HepG2 (cell line): ENCODE measurements around the gene LCE2A. TPM values are rescaled to one million over a fixed set of nuclear protein-coding genes. Genes with fewer than 3 reads are reported as not detected.

Source experiments
- ATAC-seq: fragments of 200-7000 bp; cut with Tn5 transposase; 3 replicates; pipeline ENCODE4 v1.9.1; 2020; ENCODE audit warnings: mild to moderate bottlenecking, moderate library complexity
- BruUV-seq: library from RNA; stranded (reverse); fragments of 400-500 nt; replicated peaks from 2 replicates; lab custom pipeline; 2021; lab: Mats Ljungman, UMichigan
- CTCF ChIA-PET: fragments of 300-600 bp; formaldehyde crosslinking; extraction: SDS; loops from one replicate; lab custom pipeline; 2021; ENCODE audit warnings: low total read pairs, inconsistent platforms, low intra/inter-chr PET ratio; lab: Yijun Ruan, JAX
- POLR2A ChIA-PET: fragments of 350-600 bp; sonication (Branson Sonifier 250); formaldehyde crosslinking; loops from one replicate; lab custom pipeline; 2020; ENCODE audit warnings: antibody characterized with exemption, inconsistent platforms; lab: Yijun Ruan, JAX
- DNase-seq: peaks from one replicate; pipeline ENCODE4 v3.0.0-alpha.2; 2015; ENCODE audit warnings: low spot score
- FAIRE-seq: peaks from 3 replicates; lab custom pipeline; 2011; peaks lifted over from hg19 to GRCh38; lab: Jason Lieb, UNC
- H2AFZ ChIP-seq: one replicate; pipeline ENCODE4 v1.6.1; 2011; ENCODE audit warnings: low read length, inconsistent platforms
- H3K27ac ChIP-seq: fragments of 300-600 bp; 3 replicates; pipeline ENCODE4 v1.8.0; 2011; ENCODE audit warnings: mixed run types, mild to moderate bottlenecking, mixed read lengths, low read length, inconsistent platforms; ENCODE audit not compliant: insufficient read depth; ENCODE audit errors: extremely low read length
- H3K27me3 ChIP-seq, 2 experiments: fragments of 200-600 bp in 1 of 2; 2 replicates in 1 of 2; 3 replicates in 1 of 2; pipeline versions ENCODE4 v1.6.0 to v1.8.0; 2011; ENCODE audit warnings: low read length in 2 of 2, mild to moderate bottlenecking in 2 of 2, moderate library complexity in 2 of 2, inconsistent platforms in 1 of 2; ENCODE audit not compliant: insufficient read depth in 2 of 2, control insufficient read depth in 1 of 2
- H3K36me3 ChIP-seq, 2 experiments: fragments of 200-600 bp in 1 of 2; replicated peaks in 1 of 2; 2 replicates in 1 of 2; 3 replicates in 1 of 2; pipeline versions ENCODE4 v1.5.1 to v1.8.0; 2011; ENCODE audit warnings: low read length in 2 of 2, inconsistent platforms in 1 of 2; ENCODE audit not compliant: insufficient read depth in 2 of 2, control insufficient read depth in 1 of 2
- H3K4me1 ChIP-seq: 2 replicates; pipeline ENCODE4 v1.5.1; 2012; ENCODE audit warnings: low read length, inconsistent platforms; ENCODE audit not compliant: insufficient read depth
- H3K4me2 ChIP-seq: 2 replicates; pipeline ENCODE4 v1.6.0; 2011; ENCODE audit warnings: low read depth, low read length, inconsistent platforms
- H3K4me3 ChIP-seq, 3 experiments: fragments of 200-600 bp in 1 of 3; sonication (generic), shearing (Covaris generic) in 1 of 3; replicated peaks in 1 of 3; 2 replicates each; pipeline ENCODE4 v1.5.1; 2011 to 2016; ENCODE audit warnings: low read length in 3 of 3, inconsistent platforms in 2 of 3, low read depth in 2 of 3, mild to moderate bottlenecking in 2 of 3, control low read depth in 1 of 3, mixed read lengths in 1 of 3; ENCODE audit not compliant: insufficient read depth in 1 of 3
- H3K79me2 ChIP-seq: one replicate; pipeline ENCODE4 v1.6.1; 2011; ENCODE audit warnings: low read length, inconsistent platforms; ENCODE audit not compliant: insufficient read depth
- H3K9ac ChIP-seq: 2 replicates; pipeline ENCODE4 v1.6.0; 2011; ENCODE audit warnings: mild to moderate bottlenecking, low read depth, low read length, inconsistent platforms; ENCODE audit not compliant: insufficient read depth
- H3K9me3 ChIP-seq: 2 replicates; pipeline ENCODE4 v1.5.1; 2012; ENCODE audit warnings: mild to moderate bottlenecking, low read length
- H4K20me1 ChIP-seq: 2 replicates; pipeline ENCODE4 v1.6.0; 2011; ENCODE audit warnings: inconsistent platforms, mild to moderate bottlenecking, low read length, moderate library complexity; ENCODE audit not compliant: insufficient read depth
- GABPA ChIP-seq, 2 experiments: IDR thresholded peaks; 2 replicates each; pipeline ENCODE4 v1.6.1; 2011 to 2016; ENCODE audit warnings: low read depth in 2 of 2, low read length in 1 of 2, missing biosample characterization in 1 of 2, missing genetic modification characterization in 1 of 2
- GATA4 ChIP-seq: sonication (generic); IDR thresholded peaks from 2 replicates; pipeline ENCODE4 v1.6.1; 2016; ENCODE audit warnings: antibody characterized with exemption, low read depth, borderline replicate concordance
- HMG20B ChIP-seq: conservative IDR thresholded peaks from 2 replicates; pipeline ENCODE4 v1.6.1; 2016; ENCODE audit warnings: missing genetic modification reagents, missing compliant biosample characterization
- RNF2 ChIP-seq: fragments of 450-650 bp; conservative IDR thresholded peaks from 2 replicates; pipeline ENCODE4 v1.6.1; 2016; ENCODE audit warnings: low read depth
- STAG1 ChIP-seq: sonication (generic); formaldehyde crosslinking; IDR thresholded peaks from 2 replicates; pipeline ENCODE4 v1.4.0; 2020; ENCODE audit warnings: missing genetic modification reagents
- ZNF282 ChIP-seq: fragments of 450-650 bp; IDR thresholded peaks from 2 replicates; pipeline ENCODE4 v1.6.1; 2018; ENCODE audit not compliant: partially characterized antibody
- WGBS: methylation state at CpG from one replicate; pipeline ENCODE4 v1.1.6; 2017; ENCODE audit warnings: low lambda C conversion rate; 5-methylcytosine and 5-hydroxymethylcytosine counted together
- in situ Hi-C: cut with HindIII; loops from 2 replicates; pipeline ENCODE4 v1.10.0; 2017; ENCODE audit warnings: low pct_unique_long_range_greater_than_20kb; ENCODE audit not compliant: extremely low pct_ligation_motif_present
- intact Hi-C: fragments of 100-400 bp; cut with micrococcal nuclease; formaldehyde crosslinking; loops from one replicate; pipeline ENCODE4 v1.10.0; 2022; ENCODE audit not compliant: unreplicated experiment
- polyA plus RNA-seq, 8 experiments: library from polyadenylated mRNA; depleted of rRNA in 3 of 8; stranded (reverse) in 7 of 8; unstranded in 1 of 8; fragments of >200 nt; fragmentation: Illumina TruSeq in 4 of 8; extraction: Trizol in 4 of 8; gene quantifications; 2 replicates each; pipeline versions ENCODE4 v1.2.1 to v1.2.3, GENCODE V29; 2011 to 2016; ENCODE audit warnings: low read depth in 4 of 8, missing spikeins in 1 of 8, mixed read lengths in 1 of 8; ENCODE audit not compliant: insufficient read depth in 1 of 8
- total RNA-seq, 5 experiments: library from RNA; depleted of rRNA; stranded (reverse); fragments of >200 nt; fragmentation: Illumina TruSeq; extraction: Trizol; gene quantifications; 2 replicates each; pipeline ENCODE4 v1.2.3, GENCODE V29; 2016; ENCODE audit warnings: low read depth in 1 of 5
- TF ChIP-seq, protein P1 (sequence below): sonication (generic); formaldehyde crosslinking; IDR thresholded peaks from 2 replicates; pipeline ENCODE4 v1.5.1; 2020; ENCODE audit warnings: mild to moderate bottlenecking, missing genetic modification reagents, moderate library complexity
- TF ChIP-seq, protein P2 (sequence below): sonication (generic); formaldehyde crosslinking; IDR thresholded peaks from 2 replicates; pipeline ENCODE4 v1.5.0; 2020; ENCODE audit warnings: mild to moderate bottlenecking, missing genetic modification reagents, moderate library complexity
- TF ChIP-seq, protein P3 (sequence below): sonication (generic); formaldehyde crosslinking; IDR thresholded peaks from 2 replicates; pipeline ENCODE4 v1.5.0; 2020; ENCODE audit warnings: missing genetic modification reagents

The LCE2A gene
- total and polyA plus RNA-seq, 2 of the 13 experiments (the other 11 are each of a cell fraction or from before 2014, with no cell fraction given): not detected

DNA sequence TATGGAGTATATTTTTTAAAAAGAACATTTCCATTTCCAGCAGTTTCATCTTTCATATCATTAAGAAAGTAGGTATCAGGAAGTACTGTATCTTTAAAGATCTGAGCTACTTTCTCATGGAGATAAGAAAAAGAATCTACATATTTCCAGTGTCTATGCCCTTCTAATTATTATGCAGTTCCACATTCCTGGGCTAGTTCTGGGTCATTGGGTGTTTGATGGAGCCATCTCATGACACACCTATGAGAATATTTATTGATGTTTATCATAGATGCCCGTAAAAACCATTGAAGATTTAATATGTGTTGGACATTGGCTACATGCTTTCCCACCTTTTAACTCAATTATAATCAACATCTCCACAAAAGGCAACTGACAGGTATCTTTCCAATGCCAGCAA, 30.8 kb downstream of the LCE2A start:
- in situ Hi-C loops (no loop called here), intact Hi-C loops (no loop called here)
- FAIRE-seq (no peak), ATAC-seq (no peak), DNase-seq (no peak)
- POLR2A ChIA-PET: no interaction called here
- no peak for TF ChIP-seq HMG20B (CRISPR knock-in tag)
- TF ChIP-seq RNF2: no peak
- no peak for TF ChIP-seq GATA4
- TF ChIP-seq, protein P1, sequence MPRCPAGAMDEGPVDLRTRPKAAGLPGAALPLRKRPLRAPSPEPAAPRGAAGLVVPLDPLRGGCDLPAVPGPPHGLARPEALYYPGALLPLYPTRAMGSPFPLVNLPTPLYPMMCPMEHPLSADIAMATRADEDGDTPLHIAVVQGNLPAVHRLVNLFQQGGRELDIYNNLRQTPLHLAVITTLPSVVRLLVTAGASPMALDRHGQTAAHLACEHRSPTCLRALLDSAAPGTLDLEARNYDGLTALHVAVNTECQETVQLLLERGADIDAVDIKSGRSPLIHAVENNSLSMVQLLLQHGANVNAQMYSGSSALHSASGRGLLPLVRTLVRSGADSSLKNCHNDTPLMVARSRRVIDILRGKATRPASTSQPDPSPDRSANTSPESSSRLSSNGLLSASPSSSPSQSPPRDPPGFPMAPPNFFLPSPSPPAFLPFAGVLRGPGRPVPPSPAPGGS (CRISPR knock-in tag): no peak
- TF ChIP-seq GABPA (IDR thresholded peaks at IDR 0.05; ENCODE audit: low read depth, low read length): no peak
- no peak for TF ChIP-seq GABPA (CRISPR knock-in tag; IDR thresholded peaks at IDR 0.05; ENCODE audit: low read depth)
- CTCF ChIA-PET: no interaction called here
- no peaks in the 10 kb centered on the region for H3K9me3 ChIP-seq
- no peak overlapping the region for H3K4me2 ChIP-seq
- H3K36me3 ChIP-seq: no peaks in the 10 kb centered on the region
- no peak overlapping the region for H3K27ac ChIP-seq
- no peak overlapping the region for H2AFZ ChIP-seq
- H3K9ac ChIP-seq: no peak overlapping the region
- no peaks in the 10 kb centered on the region for H3K27me3 ChIP-seq
- no peaks in the 10 kb centered on the region for H4K20me1 ChIP-seq
- 8% methylated on average over 1 of the region's 1 CpG for WGBS
- no peak overlapping the region for H3K4me3 ChIP-seq
- no peaks in the 10 kb centered on the region for H3K79me2 ChIP-seq
- BruUV-seq: no TSS peak
- H3K4me1 ChIP-seq: no peaks in the 10 kb centered on the region

DNA sequence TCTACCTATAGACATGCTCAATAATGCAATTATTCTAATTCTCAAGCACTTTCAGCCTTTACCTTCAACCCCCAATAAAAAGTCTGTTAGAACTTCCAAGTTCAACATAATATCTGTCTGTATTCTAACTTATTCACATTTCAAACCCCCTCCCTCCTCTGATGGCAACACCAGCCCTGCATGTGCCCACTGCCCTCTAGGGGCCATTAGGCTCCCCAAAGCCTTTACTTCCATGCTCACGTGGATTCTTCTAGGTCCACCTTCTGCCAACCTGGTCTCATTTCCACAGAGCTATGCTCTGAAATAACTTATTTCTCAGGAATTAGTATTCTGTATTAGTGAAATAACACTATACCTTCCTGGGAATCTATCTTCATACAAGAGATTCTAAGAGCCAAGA, 37.5 kb downstream of the LCE2A start:
- Histone ChIP-seq H2AFZ (no peak overlapping the region), H3K27me3 (no peaks in the 10 kb centered on the region), H3K9ac (no peak overlapping the region), H3K79me2 (no peaks in the 10 kb centered on the region), H3K4me1 (no peaks in the 10 kb centered on the region), H3K9me3 (no peaks in the 10 kb centered on the region), H3K36me3 (no peaks in the 10 kb centered on the region), H3K4me2 (no peak overlapping the region), H3K4me3 (no peak overlapping the region), H4K20me1 (no peaks in the 10 kb centered on the region), H3K27ac (no peak overlapping the region)
- intact Hi-C loops (loop anchor here (1.0 kb wide), 1 partner anchor 81 kb away; no protein-coding TSS in a partner anchor), in situ Hi-C loops (no loop called here)
- 0% methylated on average over 1 of the region's 1 CpG for WGBS
- ChIA-PET POLR2A (no interaction called here), CTCF (interaction anchor here (0.9 kb wide), 1 partner anchor 82 kb away, joined by 4 read pairs; no protein-coding TSS in a partner anchor)
- BruUV-seq: no TSS peak
- TF ChIP-seq ZNF282 (no peak), STAG1 (CRISPR knock-in tag) (peak; percentile 46)
- TF ChIP-seq, protein P2, sequence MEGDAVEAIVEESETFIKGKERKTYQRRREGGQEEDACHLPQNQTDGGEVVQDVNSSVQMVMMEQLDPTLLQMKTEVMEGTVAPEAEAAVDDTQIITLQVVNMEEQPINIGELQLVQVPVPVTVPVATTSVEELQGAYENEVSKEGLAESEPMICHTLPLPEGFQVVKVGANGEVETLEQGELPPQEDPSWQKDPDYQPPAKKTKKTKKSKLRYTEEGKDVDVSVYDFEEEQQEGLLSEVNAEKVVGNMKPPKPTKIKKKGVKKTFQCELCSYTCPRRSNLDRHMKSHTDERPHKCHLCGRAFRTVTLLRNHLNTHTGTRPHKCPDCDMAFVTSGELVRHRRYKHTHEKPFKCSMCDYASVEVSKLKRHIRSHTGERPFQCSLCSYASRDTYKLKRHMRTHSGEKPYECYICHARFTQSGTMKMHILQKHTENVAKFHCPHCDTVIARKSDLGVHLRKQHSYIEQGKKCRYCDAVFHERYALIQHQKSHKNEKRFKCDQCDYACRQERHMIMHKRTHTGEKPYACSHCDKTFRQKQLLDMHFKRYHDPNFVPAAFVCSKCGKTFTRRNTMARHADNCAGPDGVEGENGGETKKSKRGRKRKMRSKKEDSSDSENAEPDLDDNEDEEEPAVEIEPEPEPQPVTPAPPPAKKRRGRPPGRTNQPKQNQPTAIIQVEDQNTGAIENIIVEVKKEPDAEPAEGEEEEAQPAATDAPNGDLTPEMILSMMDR: peak; percentile 49
- TF ChIP-seq, protein P3, sequence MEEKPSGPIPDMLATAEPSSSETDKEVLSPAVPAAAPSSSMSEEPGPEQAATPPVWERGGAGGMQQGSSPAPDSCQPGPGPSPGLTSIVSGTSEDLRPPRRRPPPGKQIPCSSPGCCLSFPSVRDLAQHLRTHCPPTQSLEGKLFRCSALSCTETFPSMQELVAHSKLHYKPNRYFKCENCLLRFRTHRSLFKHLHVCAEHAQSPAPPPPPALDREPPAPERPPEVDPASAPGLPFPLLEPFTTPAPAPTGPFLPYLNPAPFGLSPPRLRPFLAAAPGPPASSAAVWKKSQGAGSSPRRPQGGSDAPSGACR (CRISPR knock-in tag): no peak
- ATAC-seq: peak; percentile 80
- FAIRE-seq: peak; percentile 32
- peak; percentile 4 for DNase-seq
